ENCODE measurements around the gene ALKBH4. TPM values are rescaled to one million over a fixed set of nuclear protein-coding genes. Genes with fewer than 3 reads are reported as not detected.

Gene ALKBH4
- total and polyA plus RNA-seq, 10 of the 15 experiments (the other 5 are each of a cell fraction or from before 2014, with no cell fraction given) = 4.1 to 16.9 (median 11.3) TPM

GRCh38 chr7:102433219-102434038 is 31.2 kb downstream of the ALKBH4 start, which contains the start of gene ORAI2:
ORAI2 (plus strand) TSS chr7:102433575; CDS start chr7:102438957, 5,382 bp downstream.
- Histone ChIP-seq H3K4me3 (peak within 1 kb of the TSS; percentile 74), H3K9me3 (replicated peaks; ENCODE audit: control insufficient read depth, insufficient read depth, low read length) (no peaks in the 10 kb centered on the region), H3K27ac (ENCODE audit: control insufficient read depth, insufficient read depth) (peak within 1 kb of the TSS; percentile 93), H3K4me2 (ENCODE audit: control insufficient read depth, insufficient read depth) (peak within 1 kb of the TSS; percentile 92), H4K20me1 (ENCODE audit: control insufficient read depth, insufficient read depth) (no peaks in the 10 kb centered on the region), H3K79me2 (ENCODE audit: control insufficient read depth, insufficient read depth, low read length) (peaks cover 36% of the 10 kb centered on the region), H3K27me3 (replicated peaks in 1 of 2; ENCODE audit: control insufficient read depth in 2 of 2, insufficient read depth in 2 of 2, low read length in 1 of 2) (no peaks in the 10 kb centered on the region), H3K36me3 (ENCODE audit: control insufficient read depth in 2 of 2, insufficient read depth in 2 of 2, low read length in 1 of 2) (peaks cover 3 to 5% of the 10 kb centered on the region in 2 experiments; a peak in 3 of 4 replicates), H3K9ac (ENCODE audit: control insufficient read depth, insufficient read depth, low read length) (peak within 1 kb of the TSS; percentile 79), H2AFZ (ENCODE audit: control insufficient read depth, low read depth, low read length) (peak within 1 kb of the TSS; percentile 54), H3K4me1 (ENCODE audit: control insufficient read depth, insufficient read depth, low read length) (peaks cover 34% of the 10 kb centered on the region)
- BruUV-seq (replicated peaks) = no TSS peak
- under 1% methylated on average over 17 of the region's 90 CpGs for WGBS (ENCODE audit: insufficient coverage, insufficient replicate concordance, low lambda C conversion rate, missing lambda C conversion rate)
- RAD21 ChIA-PET (ENCODE audit: unreplicated experiment) = interaction anchor here (1.0 to 2.9 kb wide), 6 partner anchors 10 to 33 kb away, joined by 3 to 26 read pairs (median 8); no protein-coding TSS in a partner anchor
- ATAC-seq (peak; percentile 58), DNase-seq (ENCODE audit: low read depth, low spot score) (no peak), FAIRE-seq (no peak)
- intact Hi-C loops (cut with micrococcal nuclease; ENCODE audit: unreplicated experiment) = loop anchor here (1.0 kb wide), 1 partner anchor 9 kb away; no protein-coding TSS in a partner anchor
- CTCF ChIA-PET = interaction anchor here (1.1 to 5.0 kb wide), 6 partner anchors 8 to 27 kb away, joined by 3 to 39 read pairs (median 6); no protein-coding TSS in a partner anchor
- POLR2A ChIA-PET = interaction anchor here (0.5 to 13.0 kb wide), 9 partner anchors 8 to 1884 kb away, joined by 3 to 210 read pairs (median 5); no protein-coding TSS in a partner anchor
- in situ Hi-C loops (cut with MboI) = no loop called here
- SMC1A ChIA-PET (ENCODE audit: uncharacterized antibody, unreplicated experiment) = interaction anchor here (0.9 to 3.1 kb wide), 12 partner anchors 8 to 36 kb away, joined by 3 to 15 read pairs (median 4); no protein-coding TSS in a partner anchor
- TF ChIP-seq EGR1 (IDR thresholded peaks at IDR 0.05; ENCODE audit: borderline replicate concordance in 1 of 2, low read depth in 2 of 2, low read length in 2 of 2) (peak; percentile 44 to 99), EED (IDR thresholded peaks at IDR 0.05; ENCODE audit: low read depth) (0 out of 2 replicates have a peak, but pooled peaks have one; percentile 14), GATAD2B (conservative IDR thresholded peaks at IDR 0.05; ENCODE audit: low read depth) (peak; percentile 76; the same call in 1 of the 2 replicates), LARP7 (IDR thresholded peaks at IDR 0.05) (peak; percentile 58; the same call in 1 of the 2 replicates), CEBPZ (IDR thresholded peaks at IDR 0.05; ENCODE audit: low read depth, low read length) (no peak), SRF (IDR thresholded peaks at IDR 0.05; ENCODE audit: low read depth in 2 of 2, low read length in 2 of 2) (0 out of 4 replicates have a peak, but pooled peaks of 1 of the 2 experiments have one; percentile 50), ZBTB40 (IDR thresholded peaks at IDR 0.05; ENCODE audit: borderline replicate concordance) (0 out of 2 replicates have a peak, but pooled peaks have one; percentile 38), YY1 (IDR thresholded peaks at IDR 0.05; ENCODE audit: low read depth, low read length) (peak; percentile 53), TAF1 (IDR thresholded peaks at IDR 0.05; ENCODE audit: borderline replicate concordance, low read depth, low read length) (peak; percentile 25; the same call in 1 of the 2 replicates), MXI1 (IDR thresholded peaks at IDR 0.05; ENCODE audit: low read depth, low read length) (peak; percentile 80), POLR2A (IDR thresholded peaks at IDR 0.05; ENCODE audit: low read depth, low read length) (peak; percentile 86), PAX5 (IDR thresholded peaks at IDR 0.05; ENCODE audit: borderline replicate concordance, low read depth, low read length) (no peak), ZSCAN29 (IDR thresholded peaks at IDR 0.05) (0 out of 2 replicates have a peak, but pooled peaks have one; percentile 51), DPF2 (IDR thresholded peaks at IDR 0.05) (peak; percentile 78)

Data from GM12878 (cell line).